ENCODE data around the gene CRADD. TPM values are rescaled to one million over a fixed set of nuclear protein-coding genes. Genes with fewer than 3 reads are reported as not detected.

The CRADD gene
- total and polyA plus RNA-seq, 10 of the 15 experiments (the other 5 are each of a cell fraction or from before 2014, with no cell fraction given): 7.6 to 15.5 (median 11.7) TPM

DNA sequence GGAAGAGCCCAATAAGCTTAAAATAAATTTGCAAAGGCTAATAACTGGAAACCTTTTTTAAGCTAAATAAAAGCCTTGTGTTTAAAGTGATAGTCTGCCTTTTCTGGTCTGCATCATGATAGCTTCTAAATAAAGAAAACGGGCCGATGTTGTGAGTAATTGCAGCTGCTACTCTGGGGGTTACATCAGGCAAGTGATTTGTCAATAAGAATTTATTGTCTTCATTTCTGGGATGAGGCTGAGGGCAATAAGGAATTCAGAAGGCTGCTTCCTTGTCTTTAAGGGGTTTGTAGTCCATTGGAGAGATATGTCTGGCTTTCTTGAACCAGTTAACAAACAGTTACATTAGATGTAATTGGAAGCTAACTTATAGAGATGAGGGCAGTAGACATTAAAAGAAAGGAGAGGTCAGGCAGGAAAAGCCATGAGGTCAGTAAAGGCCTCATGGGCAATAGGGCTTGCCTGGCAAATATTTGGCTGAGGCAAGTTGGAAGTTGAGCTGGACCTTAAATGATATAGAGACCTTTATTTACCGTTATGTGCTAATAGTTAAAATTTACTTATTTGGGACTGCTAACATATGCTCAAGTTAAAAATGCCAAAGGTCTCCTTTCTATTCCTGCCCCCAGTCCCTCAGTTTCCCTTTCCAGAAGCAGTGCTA is 85.0 kb downstream of the CRADD start:
- no peak for FAIRE-seq
- no TSS peak for BruUV-seq (replicated peaks)
- 78% methylated on average over 3 of the region's 3 CpGs for WGBS (ENCODE audit: insufficient coverage, insufficient replicate concordance, low lambda C conversion rate, missing lambda C conversion rate)
- Histone ChIP-seq H3K9me3 (replicated peaks; ENCODE audit: control insufficient read depth, insufficient read depth, low read length) (no peaks in the 10 kb centered on the region), H3K4me1 (ENCODE audit: control insufficient read depth, insufficient read depth, low read length) (no peaks in the 10 kb centered on the region), H3K4me3 (no peak overlapping the region), H2AFZ (ENCODE audit: control insufficient read depth, low read depth, low read length) (no peak overlapping the region), H3K9ac (ENCODE audit: control insufficient read depth, insufficient read depth, low read length) (no peak overlapping the region), H3K27ac (ENCODE audit: control insufficient read depth, insufficient read depth) (no peak overlapping the region), H3K36me3 (ENCODE audit: control insufficient read depth in 2 of 2, insufficient read depth in 2 of 2, low read length in 1 of 2) (no peaks in the 10 kb centered on the region), H3K27me3 (replicated peaks in 1 of 2; ENCODE audit: control insufficient read depth in 2 of 2, insufficient read depth in 2 of 2, low read length in 1 of 2) (no peaks in the 10 kb centered on the region), H3K4me2 (ENCODE audit: control insufficient read depth, insufficient read depth) (no peak overlapping the region), H3K79me2 (ENCODE audit: control insufficient read depth, insufficient read depth, low read length) (no peaks in the 10 kb centered on the region), H4K20me1 (ENCODE audit: control insufficient read depth, insufficient read depth) (no peaks in the 10 kb centered on the region)
- no peak for DNase-seq (ENCODE audit: low read depth, low spot score)
- no peak for ATAC-seq
- RAD21 ChIA-PET (ENCODE audit: unreplicated experiment): no interaction called here
- in situ Hi-C loops (cut with MboI): no loop called here
- intact Hi-C loops (cut with micrococcal nuclease; ENCODE audit: unreplicated experiment): no loop called here
- SMC1A ChIA-PET (ENCODE audit: uncharacterized antibody, unreplicated experiment): interaction anchor here (0.8 to 1.5 kb wide), 5 partner anchors 13 to 340 kb away, joined by 3 to 4 read pairs (median 3); no protein-coding TSS in a partner anchor
- CTCF ChIA-PET: interaction anchor here (0.8 to 2.6 kb wide), 5 partner anchors 12 to 339 kb away, joined by 3 to 8 read pairs (median 3); no protein-coding TSS in a partner anchor
- POLR2A ChIA-PET: no interaction called here
- TF ChIP-seq CHD2 (IDR thresholded peaks at IDR 0.05; ENCODE audit: borderline replicate concordance, low read depth, low read length) (no peak), NFYB (IDR thresholded peaks at IDR 0.05; ENCODE audit: insufficient read depth, low read depth, low read length) (no peak), RB1 (IDR thresholded peaks at IDR 0.05; ENCODE audit: borderline replicate concordance) (no peak), ETV6 (conservative IDR thresholded peaks at IDR 0.05 in 1 of 2, IDR thresholded peaks at IDR 0.05 in 1 of 2; ENCODE audit: borderline replicate concordance in 1 of 2, low read depth in 1 of 2) (no peak), TBL1XR1 (IDR thresholded peaks at IDR 0.05; ENCODE audit: low read depth, low read length) (no peak), IKZF1 (conservative IDR thresholded peaks at IDR 0.05) (no peak), JUND (IDR thresholded peaks at IDR 0.05; ENCODE audit: low read depth, low read length) (no peak)
- TF ChIP-seq, protein P1, sequence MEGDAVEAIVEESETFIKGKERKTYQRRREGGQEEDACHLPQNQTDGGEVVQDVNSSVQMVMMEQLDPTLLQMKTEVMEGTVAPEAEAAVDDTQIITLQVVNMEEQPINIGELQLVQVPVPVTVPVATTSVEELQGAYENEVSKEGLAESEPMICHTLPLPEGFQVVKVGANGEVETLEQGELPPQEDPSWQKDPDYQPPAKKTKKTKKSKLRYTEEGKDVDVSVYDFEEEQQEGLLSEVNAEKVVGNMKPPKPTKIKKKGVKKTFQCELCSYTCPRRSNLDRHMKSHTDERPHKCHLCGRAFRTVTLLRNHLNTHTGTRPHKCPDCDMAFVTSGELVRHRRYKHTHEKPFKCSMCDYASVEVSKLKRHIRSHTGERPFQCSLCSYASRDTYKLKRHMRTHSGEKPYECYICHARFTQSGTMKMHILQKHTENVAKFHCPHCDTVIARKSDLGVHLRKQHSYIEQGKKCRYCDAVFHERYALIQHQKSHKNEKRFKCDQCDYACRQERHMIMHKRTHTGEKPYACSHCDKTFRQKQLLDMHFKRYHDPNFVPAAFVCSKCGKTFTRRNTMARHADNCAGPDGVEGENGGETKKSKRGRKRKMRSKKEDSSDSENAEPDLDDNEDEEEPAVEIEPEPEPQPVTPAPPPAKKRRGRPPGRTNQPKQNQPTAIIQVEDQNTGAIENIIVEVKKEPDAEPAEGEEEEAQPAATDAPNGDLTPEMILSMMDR (IDR thresholded peaks at IDR 0.05 in 2 of 3, conservative IDR thresholded peaks at IDR 0.05 in 1 of 3; ENCODE audit: control insufficient read depth in 2 of 3, extremely low read depth in 1 of 3, insufficient read depth in 1 of 3, low read depth in 3 of 3, low read length in 3 of 3): no peak
- TF ChIP-seq, protein P2, sequence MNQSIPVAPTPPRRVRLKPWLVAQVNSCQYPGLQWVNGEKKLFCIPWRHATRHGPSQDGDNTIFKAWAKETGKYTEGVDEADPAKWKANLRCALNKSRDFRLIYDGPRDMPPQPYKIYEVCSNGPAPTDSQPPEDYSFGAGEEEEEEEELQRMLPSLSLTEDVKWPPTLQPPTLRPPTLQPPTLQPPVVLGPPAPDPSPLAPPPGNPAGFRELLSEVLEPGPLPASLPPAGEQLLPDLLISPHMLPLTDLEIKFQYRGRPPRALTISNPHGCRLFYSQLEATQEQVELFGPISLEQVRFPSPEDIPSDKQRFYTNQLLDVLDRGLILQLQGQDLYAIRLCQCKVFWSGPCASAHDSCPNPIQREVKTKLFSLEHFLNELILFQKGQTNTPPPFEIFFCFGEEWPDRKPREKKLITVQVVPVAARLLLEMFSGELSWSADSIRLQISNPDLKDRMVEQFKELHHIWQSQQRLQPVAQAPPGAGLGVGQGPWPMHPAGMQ (IDR thresholded peaks at IDR 0.05; ENCODE audit: borderline replicate concordance): no peak
- TF ChIP-seq, protein P3, sequence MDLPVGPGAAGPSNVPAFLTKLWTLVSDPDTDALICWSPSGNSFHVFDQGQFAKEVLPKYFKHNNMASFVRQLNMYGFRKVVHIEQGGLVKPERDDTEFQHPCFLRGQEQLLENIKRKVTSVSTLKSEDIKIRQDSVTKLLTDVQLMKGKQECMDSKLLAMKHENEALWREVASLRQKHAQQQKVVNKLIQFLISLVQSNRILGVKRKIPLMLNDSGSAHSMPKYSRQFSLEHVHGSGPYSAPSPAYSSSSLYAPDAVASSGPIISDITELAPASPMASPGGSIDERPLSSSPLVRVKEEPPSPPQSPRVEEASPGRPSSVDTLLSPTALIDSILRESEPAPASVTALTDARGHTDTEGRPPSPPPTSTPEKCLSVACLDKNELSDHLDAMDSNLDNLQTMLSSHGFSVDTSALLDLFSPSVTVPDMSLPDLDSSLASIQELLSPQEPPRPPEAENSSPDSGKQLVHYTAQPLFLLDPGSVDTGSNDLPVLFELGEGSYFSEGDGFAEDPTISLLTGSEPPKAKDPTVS (IDR thresholded peaks at IDR 0.05; ENCODE audit: low read depth, low read length): no peak
- TF ChIP-seq, protein P4, sequence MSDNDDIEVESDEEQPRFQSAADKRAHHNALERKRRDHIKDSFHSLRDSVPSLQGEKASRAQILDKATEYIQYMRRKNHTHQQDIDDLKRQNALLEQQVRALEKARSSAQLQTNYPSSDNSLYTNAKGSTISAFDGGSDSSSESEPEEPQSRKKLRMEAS (IDR thresholded peaks at IDR 0.05; ENCODE audit: low read depth, low read length): no peak
- TF ChIP-seq, protein P5, sequence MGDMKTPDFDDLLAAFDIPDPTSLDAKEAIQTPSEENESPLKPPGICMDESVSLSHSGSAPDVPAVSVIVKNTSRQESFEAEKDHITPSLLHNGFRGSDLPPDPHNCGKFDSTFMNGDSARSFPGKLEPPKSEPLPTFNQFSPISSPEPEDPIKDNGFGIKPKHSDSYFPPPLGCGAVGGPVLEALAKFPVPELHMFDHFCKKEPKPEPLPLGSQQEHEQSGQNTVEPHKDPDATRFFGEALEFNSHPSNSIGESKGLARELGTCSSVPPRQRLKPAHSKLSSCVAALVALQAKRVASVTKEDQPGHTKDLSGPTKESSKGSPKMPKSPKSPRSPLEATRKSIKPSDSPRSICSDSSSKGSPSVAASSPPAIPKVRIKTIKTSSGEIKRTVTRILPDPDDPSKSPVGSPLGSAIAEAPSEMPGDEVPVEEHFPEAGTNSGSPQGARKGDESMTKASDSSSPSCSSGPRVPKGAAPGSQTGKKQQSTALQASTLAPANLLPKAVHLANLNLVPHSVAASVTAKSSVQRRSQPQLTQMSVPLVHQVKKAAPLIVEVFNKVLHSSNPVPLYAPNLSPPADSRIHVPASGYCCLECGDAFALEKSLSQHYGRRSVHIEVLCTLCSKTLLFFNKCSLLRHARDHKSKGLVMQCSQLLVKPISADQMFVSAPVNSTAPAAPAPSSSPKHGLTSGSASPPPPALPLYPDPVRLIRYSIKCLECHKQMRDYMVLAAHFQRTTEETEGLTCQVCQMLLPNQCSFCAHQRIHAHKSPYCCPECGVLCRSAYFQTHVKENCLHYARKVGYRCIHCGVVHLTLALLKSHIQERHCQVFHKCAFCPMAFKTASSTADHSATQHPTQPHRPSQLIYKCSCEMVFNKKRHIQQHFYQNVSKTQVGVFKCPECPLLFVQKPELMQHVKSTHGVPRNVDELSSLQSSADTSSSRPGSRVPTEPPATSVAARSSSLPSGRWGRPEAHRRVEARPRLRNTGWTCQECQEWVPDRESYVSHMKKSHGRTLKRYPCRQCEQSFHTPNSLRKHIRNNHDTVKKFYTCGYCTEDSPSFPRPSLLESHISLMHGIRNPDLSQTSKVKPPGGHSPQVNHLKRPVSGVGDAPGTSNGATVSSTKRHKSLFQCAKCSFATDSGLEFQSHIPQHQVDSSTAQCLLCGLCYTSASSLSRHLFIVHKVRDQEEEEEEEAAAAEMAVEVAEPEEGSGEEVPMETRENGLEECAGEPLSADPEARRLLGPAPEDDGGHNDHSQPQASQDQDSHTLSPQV (IDR thresholded peaks at IDR 0.05): no peak

Measured in GM12878 (cell line).